Occipital lobe (tissue), 2 donors: ENCODE measurements around the gene DOC2A. TPM values are rescaled to one million over a fixed set of nuclear protein-coding genes. Genes with fewer than 3 reads are reported as not detected.

Experiments used
- DNase-seq: peaks from one replicate; lab custom pipeline; 2025; lab: John Stamatoyannopoulos, UW
- total RNA-seq: library from RNA; depleted of rRNA; stranded (reverse); fragments of >200 nt; gene quantifications from one replicate; pipeline ENCODE4 v1.2.3, GENCODE V29; 2014

DOC2A gene
- total RNA-seq, 1 donor from 2014 or later: 10.5 TPM

- DNase-seq: no peak
Measured at GRCh38 chr16:30005341-30006094, 5.3 kb downstream of the DOC2A start.

- no peak for DNase-seq
Measured at GRCh38 chr16:30004811-30005242, 6.0 kb downstream of the DOC2A start.

GRCh38 chr16:30004424-30004776 lies 6.4 kb downstream of the DOC2A start:
- no peak for DNase-seq

- DNase-seq: no peak
Measured at GRCh38 chr16:30003670-30004423, 7.0 kb downstream of the DOC2A start.

- no peak for DNase-seq
Measured at GRCh38 chr16:30002614-30003346, 8.0 kb downstream of the DOC2A start.

GRCh38 chr16:30000735-30001631 lies 9.8 kb downstream of the DOC2A start:
- no peak for DNase-seq

GRCh38 chr16:29999605-30000004 lies 11.2 kb downstream of the DOC2A start:
- DNase-seq: no peak

- DNase-seq: no peak
Measured at GRCh38 chr16:29996766-29997250, 14.0 kb downstream of the DOC2A start.

GRCh38 chr16:29995911-29996765 lies 14.7 kb downstream of the DOC2A start, which contains the start of gene INO80E:
INO80E (plus strand) TSS chr16:29996241; CDS start chr16:29996311, 70 bp downstream.
- DNase-seq: peak; percentile 98

GRCh38 chr16:29995324-29995910 lies 15.4 kb downstream of the DOC2A start, which contains the start of gene HIRIP3:
HIRIP3 (minus strand) TSS chr16:29995617; CDS start chr16:29995605, 12 bp downstream.
- peak; percentile 68 for DNase-seq

GRCh38 chr16:29994600-29995323 lies 16.1 kb downstream of the DOC2A start:
- no peak for DNase-seq

- no peak for DNase-seq
Measured at GRCh38 chr16:29993903-29994599, 16.8 kb downstream of the DOC2A start.

GRCh38 chr16:29993191-29993902 lies 17.5 kb downstream of the DOC2A start:
- DNase-seq: no peak

GRCh38 chr16:29992344-29992967 lies 18.4 kb downstream of the DOC2A start:
- no peak for DNase-seq

GRCh38 chr16:29991571-29991904 lies 19.3 kb downstream of the DOC2A start:
- no peak for DNase-seq

- no peak for DNase-seq
Measured at GRCh38 chr16:29990883-29991570, 19.8 kb downstream of the DOC2A start.
